NT2/D1 (cell line): Measurements from ENCODE around the gene EDC3.

ENCODE experiments used
- YY1 ChIP-seq: IDR thresholded peaks from 2 replicates; pipeline ENCODE4 v1.6.1; 2011; ENCODE audit not compliant: insufficient read length, insufficient read depth
- ZNF274 ChIP-seq: IDR thresholded peaks from 2 replicates; pipeline ENCODE4 v1.6.1; 2011; ENCODE audit warnings: mild to moderate bottlenecking, low read depth, low read length

- no peak for TF ChIP-seq YY1
- no peak for TF ChIP-seq ZNF274
Observed at GRCh38 chr15:74732846-74733245, 37.0 kb upstream of the EDC3 start.
